Endothelial cell of coronary artery (primary cell): Measurements from ENCODE around the gene PLEKHA5. TPM values are rescaled to one million over a fixed set of nuclear protein-coding genes. Genes with fewer than 3 reads are reported as not detected.

ENCODE experiments used
- total RNA-seq: library from RNA; depleted of rRNA; stranded (reverse); fragments of >200 nt; gene quantifications from 2 replicates; pipeline ENCODE4 v1.2.3, GENCODE V29; 2014

Gene PLEKHA5
- 12.9 and 13.5 TPM in 2 replicates for total RNA-seq

GRCh38 chr12:19129486-19130223 lies at the start of gene PLEKHA5:
TSS of gene PLEKHA5 (plus strand) at chr12:19129733. CDS start at chr12:19129800, 67 bp downstream.

